GM12878 (cell line): ENCODE data around the gene ZFAND2A.

ENCODE experiments used
- BCL3 ChIP-seq: IDR thresholded peaks from 2 replicates; pipeline ENCODE4 v1.6.1; 2011; ENCODE audit warnings: borderline replicate concordance, low read depth, mild to moderate bottlenecking, moderate library complexity, low read length; ENCODE audit not compliant: insufficient read depth, poor library complexity, severe bottlenecking
- CTCF ChIP-seq, 3 experiments: IDR thresholded peaks in 2 of 3; conservative IDR thresholded peaks in 1 of 3; 2 replicates each; pipeline ENCODE4 v1.5.1; 2011; ENCODE audit warnings: low read depth in 3 of 3, low read length in 3 of 3, mild to moderate bottlenecking in 3 of 3, control low read depth in 2 of 3, moderate library complexity in 2 of 3, inconsistent platforms in 1 of 3, mixed read lengths in 1 of 3; ENCODE audit not compliant: control insufficient read depth in 2 of 3, insufficient read depth in 1 of 3; ENCODE audit errors: extremely low read depth in 1 of 3
- MAX ChIP-seq: IDR thresholded peaks from 2 replicates; pipeline ENCODE4 v1.6.1; 2012; ENCODE audit warnings: low read depth, low read length, improper control_type of control experiment
- MXI1 ChIP-seq: fragments of 150-350 bp; IDR thresholded peaks from 2 replicates; pipeline ENCODE4 v1.6.1; 2011; ENCODE audit warnings: low read depth, mild to moderate bottlenecking, inconsistent platforms, low read length, improper control_type of control experiment
- MYC ChIP-seq: IDR thresholded peaks from 2 replicates; pipeline ENCODE4 v1.6.1; 2011; ENCODE audit warnings: mild to moderate bottlenecking, low read length, moderate library complexity, inconsistent platforms; ENCODE audit not compliant: insufficient read depth, insufficient replicate concordance, insufficient read length, severe bottlenecking
- POLR2AphosphoS2 ChIP-seq: IDR thresholded peaks from 2 replicates; pipeline ENCODE4 v1.6.1; 2011; ENCODE audit warnings: low read depth, mild to moderate bottlenecking, low read length, improper control_type of control experiment, moderate library complexity
- REST ChIP-seq: IDR thresholded peaks from 2 replicates; pipeline ENCODE4 v1.6.1; 2012; ENCODE audit warnings: mild to moderate bottlenecking, low read depth, low read length
- RUNX3 ChIP-seq: IDR thresholded peaks from 2 replicates; pipeline ENCODE4 v1.6.1; 2012; ENCODE audit warnings: low read length, inconsistent platforms
- USF2 ChIP-seq: IDR thresholded peaks from 2 replicates; pipeline ENCODE4 v1.6.1; 2011; ENCODE audit warnings: low read depth, low read length, improper control_type of control experiment, borderline replicate concordance

- TF ChIP-seq MXI1, result no peak
- no peak for TF ChIP-seq RUNX3
- no peak for TF ChIP-seq USF2
- TF ChIP-seq REST, result no peak
- no peak for TF ChIP-seq POLR2AphosphoS2
- no peak for TF ChIP-seq BCL3
- no peak for TF ChIP-seq MYC
- no peak for TF ChIP-seq CTCF (IDR thresholded peaks at IDR 0.05 in 2 of 3, conservative IDR thresholded peaks at IDR 0.05 in 1 of 3; ENCODE audit: control insufficient read depth in 2 of 3, extremely low read depth in 1 of 3, insufficient read depth in 1 of 3, low read depth in 3 of 3, low read length in 3 of 3)
- no peak for TF ChIP-seq MAX
These were observed 650 bp upstream of the ZFAND2A start for GRCh38 chr7:1160670-1161021.
